GM06990 (cell line): ENCODE results near the gene GRAP2.
"Not testable (repeated sequence)": the region's sequence is repeated elsewhere in the genome, so short reads cannot be mapped to it uniquely, and the experiment has no call there.

Source experiments
- DNase-seq: peaks from one replicate; pipeline ENCODE4 v3.0.0-alpha.2; 2011; ENCODE audit not compliant: insufficient read length; ENCODE audit errors: extremely low read depth
- H3K27me3 ChIP-seq: replicated peaks from 2 replicates; pipeline ENCODE4 v1.6.0; 2011; ENCODE audit warnings: low read length; ENCODE audit not compliant: control insufficient read depth, insufficient read depth
- H3K36me3 ChIP-seq: 2 replicates; pipeline ENCODE4 v1.5.1; 2011; ENCODE audit warnings: low read length; ENCODE audit not compliant: control insufficient read depth, insufficient read depth
- H3K4me3 ChIP-seq: replicated peaks from 2 replicates; pipeline ENCODE4 v1.5.1; 2011; ENCODE audit warnings: low read depth, mild to moderate bottlenecking, control low read depth, low read length
- CTCF ChIP-seq: IDR thresholded peaks from 2 replicates; pipeline ENCODE4 v1.5.1; 2011; ENCODE audit warnings: low read length, control low read depth, mild to moderate bottlenecking, inconsistent platforms; ENCODE audit not compliant: insufficient read depth, poor library complexity, severe bottlenecking

Gene GRAP2

GRCh38 chr22:39988386-39989114 is 87.7 kb downstream of the GRAP2 start:
- Histone ChIP-seq H3K36me3 (no peaks in the 10 kb centered on the region), H3K27me3 (no peaks in the 10 kb centered on the region; the same call in 1 of the 2 replicates), H3K4me3 (no peak overlapping the region)
- DNase-seq: no peak
- no peak for TF ChIP-seq CTCF

GRCh38 chr22:39989633-39990032 is 88.7 kb downstream of the GRAP2 start:
- Histone ChIP-seq H3K36me3 (no peaks in the 10 kb centered on the region), H3K4me3 (no peak overlapping the region), H3K27me3 (no peaks in the 10 kb centered on the region; the same call in 1 of the 2 replicates)
- DNase-seq: no peak
- TF ChIP-seq CTCF: no peak

GRCh38 chr22:39990686-39991085 is 89.8 kb downstream of the GRAP2 start:
- Histone ChIP-seq H3K27me3 (no peaks in the 10 kb centered on the region; the same call in 1 of the 2 replicates), H3K36me3 (no peaks in the 10 kb centered on the region), H3K4me3 (no peak overlapping the region)
- no peak for DNase-seq
- no peak for TF ChIP-seq CTCF

- no peak for DNase-seq
- H3K27me3 ChIP-seq: no peaks in the 10 kb centered on the region; the same call in 1 of the 2 replicates
Measured at GRCh38 chr22:39991159-39991860, 90.4 kb downstream of the GRAP2 start.

GRCh38 chr22:39992088-39992826 is 91.4 kb downstream of the GRAP2 start:
- no peak for DNase-seq
- TF ChIP-seq CTCF: no peak
- Histone ChIP-seq H3K4me3 (no peak overlapping the region), H3K36me3 (no peaks in the 10 kb centered on the region), H3K27me3 (no peaks in the 10 kb centered on the region; the same call in none of the 2 replicates)

More at GRCh38 chr22:39991159-39991860, 90.4 kb downstream of the GRAP2 start:
- no peak for TF ChIP-seq CTCF
- no peaks in the 10 kb centered on the region for H3K36me3 ChIP-seq
- H3K4me3 ChIP-seq: no peak overlapping the region

GRCh38 chr22:39992894-39993293 is 92.0 kb downstream of the GRAP2 start:
- not testable (repeated sequence) for H3K36me3 ChIP-seq, H3K4me3 ChIP-seq, DNase-seq, H3K27me3 ChIP-seq
